GM12872 (cell line): ENCODE results near the gene OR52I2.

Source experiments
- TF ChIP-seq, protein P1 (sequence below): IDR thresholded peaks from 3 replicates; pipeline ENCODE4 v1.5.1; 2011; ENCODE audit warnings: low read depth, mild to moderate bottlenecking, low read length, moderate library complexity; ENCODE audit not compliant: insufficient read depth

The OR52I2 gene

DNA sequence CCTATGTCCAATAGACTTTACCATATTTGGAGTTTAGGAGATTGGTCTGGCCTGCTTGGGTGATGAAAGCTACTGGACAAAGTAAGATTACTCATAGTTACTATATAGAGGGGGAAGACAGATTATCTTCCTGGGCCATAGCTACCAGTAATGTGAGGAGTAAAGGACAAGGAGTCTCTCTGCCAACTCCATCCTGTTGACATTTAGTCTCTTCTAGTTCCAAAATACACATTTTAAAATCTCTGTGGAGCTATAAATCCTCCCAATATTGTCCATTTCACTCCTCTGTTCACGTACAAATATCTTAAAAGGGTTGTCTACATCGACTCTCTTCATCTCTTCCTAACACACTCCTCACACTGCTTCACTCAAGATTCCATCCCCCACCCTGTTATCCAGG lies 54.6 kb downstream of the OR52I2 start:
- TF ChIP-seq, protein P1, sequence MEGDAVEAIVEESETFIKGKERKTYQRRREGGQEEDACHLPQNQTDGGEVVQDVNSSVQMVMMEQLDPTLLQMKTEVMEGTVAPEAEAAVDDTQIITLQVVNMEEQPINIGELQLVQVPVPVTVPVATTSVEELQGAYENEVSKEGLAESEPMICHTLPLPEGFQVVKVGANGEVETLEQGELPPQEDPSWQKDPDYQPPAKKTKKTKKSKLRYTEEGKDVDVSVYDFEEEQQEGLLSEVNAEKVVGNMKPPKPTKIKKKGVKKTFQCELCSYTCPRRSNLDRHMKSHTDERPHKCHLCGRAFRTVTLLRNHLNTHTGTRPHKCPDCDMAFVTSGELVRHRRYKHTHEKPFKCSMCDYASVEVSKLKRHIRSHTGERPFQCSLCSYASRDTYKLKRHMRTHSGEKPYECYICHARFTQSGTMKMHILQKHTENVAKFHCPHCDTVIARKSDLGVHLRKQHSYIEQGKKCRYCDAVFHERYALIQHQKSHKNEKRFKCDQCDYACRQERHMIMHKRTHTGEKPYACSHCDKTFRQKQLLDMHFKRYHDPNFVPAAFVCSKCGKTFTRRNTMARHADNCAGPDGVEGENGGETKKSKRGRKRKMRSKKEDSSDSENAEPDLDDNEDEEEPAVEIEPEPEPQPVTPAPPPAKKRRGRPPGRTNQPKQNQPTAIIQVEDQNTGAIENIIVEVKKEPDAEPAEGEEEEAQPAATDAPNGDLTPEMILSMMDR: no peak

DNA sequence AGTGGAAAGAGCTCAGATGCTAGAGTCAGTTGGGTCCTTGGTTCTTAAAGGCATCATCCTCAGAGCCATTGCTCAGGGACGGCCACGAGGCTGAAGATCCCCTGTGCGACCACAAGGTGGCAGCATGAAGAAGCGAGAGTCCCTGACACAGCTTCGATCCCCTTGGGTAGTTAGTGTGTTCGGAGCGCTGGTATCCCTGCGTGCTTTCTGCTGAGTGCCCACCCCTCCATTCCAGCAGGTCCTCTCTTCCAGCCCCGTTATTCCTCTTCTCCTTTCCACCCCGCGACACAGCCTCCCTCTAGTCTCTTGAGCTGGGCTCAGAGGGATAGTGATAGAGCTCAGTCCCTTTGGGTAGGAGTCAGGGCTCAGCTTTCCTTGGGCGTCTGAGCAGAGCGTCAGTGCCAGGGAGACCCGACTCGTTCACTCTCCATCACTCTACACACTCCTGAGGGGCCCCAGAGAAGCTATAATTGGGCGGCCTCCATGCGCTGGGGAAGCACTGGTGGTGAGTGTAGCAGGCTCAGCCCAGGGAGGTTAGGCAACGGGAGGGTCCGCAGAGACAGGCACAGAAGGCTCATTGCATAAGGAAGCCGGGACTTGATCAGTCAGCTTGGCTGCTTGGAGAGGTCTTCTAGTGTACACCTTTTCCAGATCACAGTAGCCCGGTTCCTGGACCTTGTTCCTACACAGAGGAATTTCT lies 55.6 kb downstream of the OR52I2 start, which contains the start of gene OR51D1:
Gene OR51D1, plus strand, starts transcription at position 516 of the 700 bp plus-strand sequence. CDS start 2,314 bp downstream, outside the sequence.
- TF ChIP-seq, protein P1: peak; percentile 98

DNA sequence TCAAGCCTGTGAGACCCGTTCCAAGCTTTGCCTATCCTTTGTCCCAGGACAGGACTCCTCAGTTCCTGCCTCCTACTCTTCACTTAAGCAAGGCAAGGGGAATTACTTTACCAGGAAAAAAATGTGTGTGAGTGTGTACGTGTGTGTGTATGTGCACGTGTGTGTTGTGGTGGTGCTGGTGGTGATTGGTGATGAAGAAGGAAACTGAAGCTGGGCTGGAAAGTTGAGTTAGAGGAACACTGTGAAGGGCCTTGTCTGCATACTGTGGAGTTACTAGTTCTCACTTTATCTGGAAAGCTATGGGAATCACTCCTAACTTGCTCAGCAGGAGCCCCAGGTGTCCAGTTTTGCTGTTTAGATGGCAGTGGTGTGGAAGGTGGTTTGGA lies 56.1 kb downstream of the OR52I2 start:
- TF ChIP-seq, protein P1: no peak

DNA sequence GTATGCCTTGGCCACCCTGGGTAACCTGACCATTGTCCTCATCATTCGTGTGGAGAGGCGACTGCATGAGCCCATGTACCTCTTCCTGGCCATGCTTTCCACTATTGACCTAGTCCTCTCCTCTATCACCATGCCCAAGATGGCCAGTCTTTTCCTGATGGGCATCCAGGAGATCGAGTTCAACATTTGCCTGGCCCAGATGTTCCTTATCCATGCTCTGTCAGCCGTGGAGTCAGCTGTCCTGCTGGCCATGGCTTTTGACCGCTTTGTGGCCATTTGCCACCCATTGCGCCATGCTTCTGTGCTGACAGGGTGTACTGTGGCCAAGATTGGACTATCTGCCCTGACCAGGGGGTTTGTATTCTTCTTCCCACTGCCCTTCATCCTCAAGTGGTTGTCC lies 58.4 kb downstream of the OR52I2 start:
- TF ChIP-seq, protein P1: no peak

DNA sequence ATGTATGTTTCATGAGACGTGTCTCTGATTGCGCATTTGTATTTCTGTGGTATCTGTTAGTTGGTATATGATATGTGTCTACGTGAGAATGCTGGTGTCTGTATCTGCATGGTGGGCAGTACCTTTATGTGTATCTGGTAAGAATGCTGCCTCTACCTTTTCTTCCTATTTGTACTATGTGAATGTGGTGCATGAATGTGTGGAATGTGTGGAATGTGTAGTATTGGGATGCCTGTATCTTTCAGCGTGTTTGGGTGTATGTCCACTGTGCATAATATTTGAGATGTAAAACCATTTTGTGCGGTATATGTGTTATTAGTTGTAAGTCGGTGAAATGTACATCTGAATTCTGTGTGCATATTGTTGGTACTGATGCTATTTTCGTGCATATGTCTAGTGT lies 60.0 kb downstream of the OR52I2 start:
- TF ChIP-seq, protein P1: no peak

DNA sequence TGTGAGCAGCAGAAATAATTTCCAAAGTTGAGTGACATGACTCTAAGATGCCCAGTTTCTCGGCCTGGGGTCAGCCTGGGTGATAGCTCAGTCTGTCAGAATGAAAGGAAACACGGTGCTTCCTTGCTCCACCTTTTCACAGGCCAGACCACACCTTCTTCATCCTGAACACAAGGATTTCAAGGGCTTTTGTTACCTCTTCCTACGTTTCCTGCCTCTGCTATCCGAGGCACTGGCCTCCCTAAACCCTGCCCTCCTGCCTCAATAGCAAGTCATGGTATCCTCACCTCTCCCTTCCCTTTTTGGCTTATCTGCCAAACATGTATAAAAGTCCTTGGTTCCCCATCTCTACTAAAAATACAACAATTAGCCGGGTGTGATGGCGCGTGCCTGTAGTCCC lies 60.5 kb downstream of the OR52I2 start:
- TF ChIP-seq, protein P1: no peak
